ENCODE results near the gene B3GAT3.

DNA sequence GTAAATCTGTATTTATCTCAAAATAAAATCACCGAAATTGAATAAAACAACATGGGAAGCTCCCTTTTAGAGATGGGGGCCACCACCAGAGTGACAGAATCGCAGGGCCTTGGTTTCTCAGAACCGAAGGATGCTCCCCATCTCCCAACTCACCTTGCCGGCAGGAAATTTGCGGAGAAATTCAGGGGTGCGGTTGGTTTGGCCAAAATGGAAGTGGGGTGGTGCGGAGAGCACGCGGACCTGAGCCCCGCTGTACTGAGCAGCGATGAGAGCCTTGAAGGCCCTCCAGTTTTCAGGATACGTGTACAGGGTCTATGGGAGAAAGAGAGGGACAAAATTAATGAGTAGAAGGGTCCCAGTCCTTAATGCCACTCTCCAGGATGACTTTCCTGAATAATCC, 49.4 kb downstream of the B3GAT3 start:
- no peak for TF ChIP-seq POLR2A (IDR thresholded peaks at IDR 0.05; ENCODE audit: low read depth, low read length)
- no peak for TF ChIP-seq SPI1 (IDR thresholded peaks at IDR 0.05; ENCODE audit: low read depth, low read length)
- no peak for TF ChIP-seq POLR2AphosphoS5 (IDR thresholded peaks at IDR 0.05; ENCODE audit: low read depth, low read length)
- no peak for TF ChIP-seq TAF1 (IDR thresholded peaks at IDR 0.05; ENCODE audit: low read depth, low read length)
- no peak for TF ChIP-seq POU2F2 (IDR thresholded peaks at IDR 0.05; ENCODE audit: low read depth, low read length)
- no peak for TF ChIP-seq PAX5 (IDR thresholded peaks at IDR 0.05; ENCODE audit: insufficient read depth, low read length, severe bottlenecking)

Measured in GM12891 (cell line).